Thymus (tissue), 11 donors: ENCODE data around the gene ZNF662. TPM values are rescaled to one million over a fixed set of nuclear protein-coding genes. Genes with fewer than 3 reads are reported as not detected.
A peak's percentile ranks its signal among the peaks of the same experiment; 100 is the strongest.

Experiments
- DNase-seq, 9 donors: peaks; one replicate each; pipeline ENCODE4 v3.0.0-alpha.2; 2013; ENCODE audit warnings: low spot score in 9 of 9, low read depth in 6 of 9, missing footprints in 1 of 9
- H3K27ac ChIP-seq, 2 donors: one replicate each; pipeline ENCODE4 v1.5.1; 2013; ENCODE audit warnings: control low read depth in 1 of 2, low read depth in 1 of 2, low read length in 1 of 2, mild to moderate bottlenecking in 1 of 2, moderate library complexity in 1 of 2
- H3K27me3 ChIP-seq, 2 donors: one replicate each; pipeline ENCODE4 v1.5.1; 2013; ENCODE audit warnings: low read length in 1 of 2; ENCODE audit not compliant: control insufficient read depth in 2 of 2, insufficient read depth in 1 of 2
- H3K36me3 ChIP-seq, 2 donors: one replicate each; pipeline ENCODE4 v1.5.1; 2013; ENCODE audit warnings: low read length in 1 of 2, mild to moderate bottlenecking in 1 of 2, moderate library complexity in 1 of 2; ENCODE audit not compliant: control insufficient read depth in 2 of 2, insufficient read depth in 2 of 2
- H3K4me1 ChIP-seq, 2 donors: one replicate each; pipeline ENCODE4 v1.5.1; 2013; ENCODE audit warnings: low read length in 2 of 2; ENCODE audit not compliant: control insufficient read depth in 2 of 2, insufficient read depth in 2 of 2
- H3K4me3 ChIP-seq, 2 donors: one replicate each; pipeline ENCODE4 v1.5.1; 2013; ENCODE audit warnings: low read length in 2 of 2, control low read depth in 1 of 2, mild to moderate bottlenecking in 1 of 2
- H3K9me3 ChIP-seq, 2 donors: one replicate each; pipeline ENCODE4 v1.5.1; 2013; ENCODE audit warnings: low read length in 1 of 2, mild to moderate bottlenecking in 1 of 2; ENCODE audit not compliant: control insufficient read depth in 2 of 2, insufficient read depth in 1 of 2
- WGBS: extraction: QIAGEN DNeasy Blood & Tissue Kit; methylation state at CpG from one replicate; pipeline ENCODE4 v1.1.7; 2013; 5-methylcytosine and 5-hydroxymethylcytosine counted together
- polyA plus RNA-seq: library from polyadenylated mRNA; stranded (reverse); fragments of 200-250 nt; gene quantifications from one replicate; pipeline ENCODE4 v1.2.3, GENCODE V29; 2013
- total RNA-seq: library from RNA; stranded (reverse); fragments of 120-200 nt; gene quantifications from one replicate; pipeline ENCODE4 v1.2.4, GENCODE V29; 2013
- donor health status: healthy.

ZNF662 gene
- total and polyA plus RNA-seq, 2 donors: 2.8 to 5.5 TPM

DNA sequence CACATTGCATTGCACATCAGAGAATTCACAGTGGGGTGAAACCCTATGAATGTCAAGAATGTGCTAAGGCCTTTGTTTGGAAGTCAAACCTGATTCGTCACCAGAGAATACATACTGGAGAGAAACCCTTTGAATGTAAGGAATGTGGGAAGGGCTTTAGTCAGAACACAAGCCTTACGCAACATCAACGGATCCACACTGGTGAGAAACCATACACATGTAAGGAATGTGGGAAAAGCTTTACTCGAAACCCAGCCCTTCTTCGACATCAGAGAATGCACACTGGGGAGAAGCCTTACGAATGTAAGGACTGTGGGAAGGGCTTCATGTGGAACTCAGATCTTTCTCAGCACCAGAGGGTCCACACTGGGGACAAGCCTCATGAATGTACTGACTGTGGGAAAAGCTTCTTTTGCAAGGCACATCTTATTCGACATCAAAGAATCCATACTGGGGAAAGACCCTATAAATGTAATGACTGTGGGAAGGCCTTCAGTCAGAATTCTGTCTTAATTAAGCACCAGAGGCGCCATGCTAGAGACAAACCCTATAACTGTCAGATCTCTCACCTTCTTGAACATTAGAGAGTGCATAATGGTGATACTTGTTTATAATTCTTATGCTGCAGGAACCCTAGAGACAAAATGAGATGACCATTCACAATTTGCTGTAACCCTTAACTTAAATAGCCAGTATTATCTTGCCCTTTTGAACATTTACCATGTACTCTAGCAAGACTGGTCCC is 9.0 kb downstream of the ZNF662 start:
- no peak overlapping the region for H3K4me3 ChIP-seq
- H3K27me3 ChIP-seq: no peaks in the 10 kb centered on the region
- H3K4me1 ChIP-seq: no peaks in the 10 kb centered on the region
- no peak for DNase-seq
- WGBS: 98% methylated on average over 8 of the region's 8 CpGs
- no peak overlapping the region for H3K27ac ChIP-seq
- H3K9me3 ChIP-seq: peaks cover 2 to 16% of the 10 kb centered on the region in 2 donors
- no peaks in the 10 kb centered on the region for H3K36me3 ChIP-seq

DNA sequence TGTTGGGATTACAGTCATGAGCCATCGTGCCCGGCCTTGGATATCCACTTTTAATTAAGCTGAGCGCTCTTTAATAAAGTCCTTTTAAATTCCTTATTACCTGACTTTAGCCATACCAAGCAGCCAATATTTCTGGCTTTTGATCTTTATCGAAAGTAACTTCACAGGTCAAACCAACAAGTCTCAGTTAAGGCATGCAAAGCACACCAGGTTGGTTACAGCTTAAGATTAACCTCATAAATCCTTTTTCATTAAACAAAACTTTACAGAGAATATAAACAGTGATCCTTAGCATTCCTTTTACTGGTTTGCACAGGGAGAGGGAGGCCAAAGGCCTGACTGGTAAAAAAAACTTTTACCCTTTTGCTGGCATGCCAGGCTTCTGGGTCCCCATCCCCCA is 17.7 kb downstream of the ZNF662 start:
- Histone ChIP-seq H3K27me3 (no peaks in the 10 kb centered on the region), H3K9me3 (no peaks in the 10 kb centered on the region), H3K36me3 (no peaks in the 10 kb centered on the region), H3K4me1 (no peaks in the 10 kb centered on the region), H3K27ac (no peak overlapping the region), H3K4me3 (no peak overlapping the region)
- DNase-seq: no peak
- 97% methylated on average over 4 of the region's 4 CpGs for WGBS

DNA sequence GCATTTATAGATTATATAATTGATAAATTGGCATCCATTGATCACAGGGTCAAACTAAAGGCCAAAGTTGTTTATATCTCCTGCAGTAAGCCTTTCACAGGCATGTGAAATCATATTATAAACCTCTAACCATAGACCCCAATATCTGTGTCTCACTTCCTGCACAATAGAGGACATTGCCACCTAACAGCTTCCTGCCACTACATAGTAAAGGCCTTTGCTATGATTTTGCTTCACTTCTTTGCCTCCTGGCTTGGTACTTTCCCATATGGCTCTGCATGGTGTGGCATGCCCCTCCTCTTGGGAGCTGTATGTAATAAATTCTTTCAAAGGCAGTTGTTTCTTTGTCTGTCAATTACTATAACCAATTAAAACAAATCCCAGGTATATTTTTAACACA is 20.4 kb downstream of the ZNF662 start:
- H3K4me3 ChIP-seq: no peak overlapping the region
- H3K27me3 ChIP-seq: no peaks in the 10 kb centered on the region
- H3K27ac ChIP-seq: no peak overlapping the region
- H3K4me1 ChIP-seq: no peaks in the 10 kb centered on the region
- no peak for DNase-seq
- no peaks in the 10 kb centered on the region for H3K9me3 ChIP-seq
- H3K36me3 ChIP-seq: no peaks in the 10 kb centered on the region

DNA sequence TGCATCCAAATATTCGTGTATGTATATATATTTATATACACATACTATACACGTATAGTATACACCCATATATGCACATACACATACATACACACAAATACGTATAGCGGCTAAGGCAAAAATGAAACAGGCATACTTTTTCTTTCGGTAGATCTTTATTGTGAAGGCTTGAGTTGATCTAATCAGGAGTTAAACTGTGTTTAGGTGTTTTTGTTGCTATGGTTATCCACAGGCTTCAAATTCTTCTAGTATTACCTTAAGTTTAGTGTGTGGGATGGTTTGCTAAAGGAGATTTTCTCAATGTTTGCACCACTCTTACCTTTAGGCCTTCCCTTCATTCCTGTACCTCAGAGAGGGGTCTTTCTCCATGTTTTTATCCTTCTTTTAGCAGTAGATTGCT is 28.2 kb downstream of the ZNF662 start:
- no peaks in the 10 kb centered on the region for H3K4me1 ChIP-seq
- WGBS: 94% methylated on average over 5 of the region's 5 CpGs
- H3K9me3 ChIP-seq: peaks cover 0 to 7% of the 10 kb centered on the region in 2 donors
- no peak overlapping the region for H3K4me3 ChIP-seq
- H3K27ac ChIP-seq: no peak overlapping the region
- peaks cover 0 to 7% of the 10 kb centered on the region in 2 donors for H3K27me3 ChIP-seq
- no peaks in the 10 kb centered on the region for H3K36me3 ChIP-seq
- no peak for DNase-seq

DNA sequence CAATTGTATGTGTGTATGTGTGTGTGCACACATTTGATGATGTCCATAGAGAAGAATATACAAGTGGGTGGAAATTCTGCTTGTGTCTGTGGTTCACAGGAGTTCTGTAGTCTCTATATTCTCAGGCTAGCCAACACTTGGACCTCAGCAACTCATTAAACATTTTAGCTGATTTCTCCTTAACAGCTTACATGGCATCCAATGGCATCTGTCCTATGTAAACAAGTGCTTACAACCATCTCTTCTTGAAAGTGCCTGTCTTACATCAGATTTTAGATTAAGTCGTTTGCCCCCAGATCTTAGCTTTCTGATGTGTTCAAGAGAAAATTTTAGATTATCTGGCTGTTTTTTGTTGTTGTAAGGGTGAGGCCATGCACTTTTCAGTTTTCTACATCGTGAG is 29.0 kb downstream of the ZNF662 start:
- Histone ChIP-seq H3K27ac (no peak overlapping the region), H3K9me3 (peaks cover 0 to 7% of the 10 kb centered on the region in 2 donors), H3K36me3 (no peaks in the 10 kb centered on the region), H3K27me3 (peaks cover 0 to 7% of the 10 kb centered on the region in 2 donors), H3K4me3 (no peak overlapping the region), H3K4me1 (no peaks in the 10 kb centered on the region)
- no peak for DNase-seq
- 86% methylated on average over 2 of the region's 2 CpGs for WGBS

DNA sequence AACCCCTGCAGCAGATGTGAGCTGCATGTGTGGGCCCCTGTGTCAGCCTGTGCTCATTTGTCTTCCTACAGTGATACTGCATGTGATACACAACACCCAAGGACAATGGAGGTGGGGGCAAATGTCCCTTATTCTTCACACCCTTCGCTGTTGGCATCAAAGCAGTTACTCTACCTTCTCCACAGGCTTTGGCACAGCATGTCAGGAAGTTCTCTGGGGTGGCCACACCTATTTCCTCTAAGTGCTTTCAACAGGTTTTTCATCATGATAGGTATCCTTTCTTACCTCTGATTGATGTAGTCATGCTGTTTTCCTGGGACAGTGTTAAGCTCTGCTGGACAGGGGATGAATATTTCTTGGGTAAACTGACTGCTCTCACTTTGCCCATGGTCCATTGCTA is 29.5 kb downstream of the ZNF662 start:
- Histone ChIP-seq H3K4me1 (no peaks in the 10 kb centered on the region), H3K9me3 (peaks cover 0 to 7% of the 10 kb centered on the region in 2 donors), H3K4me3 (no peak overlapping the region), H3K27ac (no peak overlapping the region), H3K27me3 (peaks cover 0 to 7% of the 10 kb centered on the region in 2 donors), H3K36me3 (no peaks in the 10 kb centered on the region)
- WGBS: 80% methylated on average over 1 of the region's 1 CpG
- peak in 1 of 9 donors; percentile 8 for DNase-seq

DNA sequence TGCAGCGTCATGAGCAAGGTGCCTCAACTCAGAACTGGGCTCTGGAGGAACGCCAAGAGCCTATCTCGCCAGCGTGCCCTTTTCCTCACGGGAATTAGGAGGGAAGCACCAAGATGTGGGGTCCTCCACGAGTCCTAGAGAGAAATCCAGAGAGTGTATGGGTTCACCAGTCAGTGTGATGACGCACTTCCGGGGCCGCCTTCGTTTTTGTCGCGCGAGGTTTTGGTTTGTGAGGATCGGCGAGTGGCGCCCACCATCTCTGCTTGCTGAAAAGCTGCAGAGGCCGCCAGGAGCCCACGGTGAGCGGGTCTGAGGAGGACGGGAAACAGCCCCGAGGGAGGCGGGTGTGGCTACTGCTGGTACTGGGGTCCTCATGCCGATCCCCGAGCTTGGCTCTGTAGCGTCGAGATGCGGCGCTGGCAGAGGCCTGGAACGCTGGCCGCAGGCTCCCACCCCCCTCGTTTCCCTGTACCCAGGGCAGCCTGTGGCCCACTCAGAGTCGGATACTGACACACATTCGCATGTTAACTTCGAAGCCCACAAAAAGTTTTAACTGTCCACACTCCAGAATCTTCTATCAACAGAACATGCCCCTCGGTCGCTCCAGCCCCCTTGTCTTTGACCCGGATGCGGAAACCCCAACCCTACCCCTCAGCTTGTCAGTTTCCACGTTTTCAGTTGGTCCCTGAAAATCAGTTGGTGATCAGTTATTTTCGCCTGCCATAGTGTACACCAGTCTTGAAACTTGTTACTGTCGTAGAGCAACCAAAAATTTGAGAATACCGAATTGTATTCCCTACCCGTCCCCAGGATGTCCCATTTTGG is 30.4 kb downstream of the ZNF662 start:
- DNase-seq: no peak
- Histone ChIP-seq H3K4me1 (no peaks in the 10 kb centered on the region), H3K27me3 (peaks cover 0 to 7% of the 10 kb centered on the region in 2 donors), H3K36me3 (no peaks in the 10 kb centered on the region), H3K9me3 (peaks cover 0 to 7% of the 10 kb centered on the region in 2 donors), H3K4me3 (peak overlapping the region in 1 of 2 donors; percentile 16), H3K27ac (no peak overlapping the region)
- WGBS: 85% methylated on average over 43 of the region's 43 CpGs

DNA sequence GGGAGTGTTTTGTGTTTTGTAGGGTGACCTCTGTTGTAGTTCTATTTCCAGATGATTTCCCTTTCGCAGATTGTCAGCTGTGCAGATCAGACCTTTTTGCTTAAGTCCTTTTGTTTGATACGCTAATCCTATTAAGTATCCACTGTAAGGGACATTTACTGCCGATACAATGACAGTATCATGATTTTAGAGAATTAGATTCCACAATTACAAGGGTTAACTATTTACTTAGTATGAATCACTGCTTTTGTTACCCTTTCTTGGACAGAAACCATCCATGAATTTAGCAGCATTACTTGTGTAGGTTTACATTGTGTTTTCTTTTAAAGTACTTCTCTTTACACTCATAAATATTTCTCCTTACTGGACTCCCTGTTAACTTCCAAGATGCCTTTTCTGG is 31.4 kb downstream of the ZNF662 start:
- no peak for DNase-seq
- Histone ChIP-seq H3K36me3 (no peaks in the 10 kb centered on the region), H3K4me3 (no peak overlapping the region), H3K9me3 (peaks cover 0 to 7% of the 10 kb centered on the region in 2 donors), H3K4me1 (no peaks in the 10 kb centered on the region), H3K27ac (no peak overlapping the region), H3K27me3 (peaks cover 0 to 7% of the 10 kb centered on the region in 2 donors)
- WGBS: 96% methylated on average over 3 of the region's 3 CpGs

DNA sequence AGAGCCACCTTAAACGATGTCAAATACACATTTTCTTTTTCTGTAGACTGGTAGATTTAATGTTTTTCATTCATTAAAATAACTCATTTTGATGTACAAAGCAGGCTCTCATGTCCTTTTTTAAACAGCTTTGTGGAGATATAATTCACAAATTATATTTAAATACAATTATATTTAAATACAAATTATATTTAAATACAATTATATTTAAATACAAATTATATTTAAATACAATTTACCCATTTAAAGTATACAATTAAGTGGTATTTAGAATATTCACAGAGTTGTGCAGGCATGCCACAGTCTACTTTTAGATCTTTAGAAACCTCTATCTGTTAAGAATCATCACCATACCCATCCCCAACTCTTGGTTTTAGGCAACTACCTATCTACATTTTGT is 36.8 kb downstream of the ZNF662 start:
- no peaks in the 10 kb centered on the region for H3K27me3 ChIP-seq
- DNase-seq: no peak

More for the DNA sequence above, 36.8 kb downstream of the ZNF662 start:
- H3K4me1 ChIP-seq: no peaks in the 10 kb centered on the region
- no peaks in the 10 kb centered on the region for H3K9me3 ChIP-seq
- no peak overlapping the region for H3K27ac ChIP-seq
- H3K36me3 ChIP-seq: no peaks in the 10 kb centered on the region
- H3K4me3 ChIP-seq: no peak overlapping the region
- whole genome bisulfite sequencing: 92% methylated on average over 1 of the region's 1 CpG
